SK-N-SH (cell line): ENCODE data around the gene KIFAP3. TPM values are rescaled to one million over a fixed set of nuclear protein-coding genes. Genes with fewer than 3 reads are reported as not detected.
A peak's percentile ranks its signal among the peaks of the same experiment; 100 is the strongest.

Experiments
- CTCF ChIA-PET: fragments of 300-600, 350-600 bp; formaldehyde crosslinking; extraction: SDS; loops from one replicate; lab custom pipeline; 2021; lab: Yijun Ruan, JAX
- POLR2A ChIA-PET: fragments of 350-600 bp; sonication (Branson Sonifier 250); formaldehyde crosslinking; extraction: SDS; loops from one replicate; lab custom pipeline; 2020; ENCODE audit warnings: antibody characterized with exemption, inconsistent platforms; lab: Yijun Ruan, JAX
- DNase-seq: peaks from one replicate; pipeline ENCODE4 v3.0.0; 2012
- H2AFZ ChIP-seq: fragments of 200-600 bp; sonication (generic); 2 replicates; pipeline ENCODE4 v1.8.1; 2016; ENCODE audit warnings: antibody characterized with exemption, mild to moderate bottlenecking, low read depth
- H3F3A ChIP-seq: fragments of 200-600 bp; sonication (generic); replicated peaks from 2 replicates; pipeline ENCODE3; 2016; ENCODE audit warnings: antibody characterized with exemption, mild to moderate bottlenecking; ENCODE audit not compliant: insufficient read depth
- H3K27ac ChIP-seq, 2 experiments: fragments of 200-500 bp in 1 of 2; fragments of 200-600 bp in 1 of 2; sonication (Bioruptor generic) in 1 of 2; sonication (generic), shearing (Covaris generic) in 1 of 2; 2 replicates each; pipeline versions ENCODE4 v1.5.1 to v1.6.1; 2014 to 2016; ENCODE audit warnings: low read depth in 2 of 2, inconsistent platforms in 1 of 2, low read length in 1 of 2, mild to moderate bottlenecking in 1 of 2, mixed read lengths in 1 of 2
- H3K27me3 ChIP-seq: fragments of 200-600 bp; sonication (generic), shearing (Covaris generic); 2 replicates; pipeline ENCODE4 v1.6.1; 2016; ENCODE audit warnings: mixed run types; ENCODE audit not compliant: insufficient read depth
- H3K36me3 ChIP-seq, 2 experiments: fragments of 200-500 bp in 1 of 2; fragments of 200-600 bp in 1 of 2; sonication (Bioruptor generic) in 1 of 2; sonication (generic) in 1 of 2; replicated peaks in 1 of 2; 2 replicates each; pipeline versions ENCODE3 to v1.5.1; 2014 to 2016; ENCODE audit warnings: low read length in 1 of 2, mild to moderate bottlenecking in 1 of 2; ENCODE audit not compliant: insufficient read depth in 2 of 2, control insufficient read depth in 1 of 2
- H3K4me1 ChIP-seq, 2 experiments: fragments of 200-500 bp in 1 of 2; fragments of 200-600 bp in 1 of 2; sonication (Bioruptor generic) in 1 of 2; sonication (generic), shearing (Covaris generic) in 1 of 2; 2 replicates each; pipeline versions ENCODE4 v1.5.1 to v1.6.1; 2014 to 2016; ENCODE audit warnings: low read depth in 1 of 2, low read length in 1 of 2, mixed run types in 1 of 2; ENCODE audit not compliant: insufficient read depth in 2 of 2, control insufficient read depth in 1 of 2
- H3K4me2 ChIP-seq: fragments of 200-600 bp; sonication (generic), shearing (Covaris generic); 2 replicates; pipeline ENCODE4 v1.6.1; 2017; ENCODE audit warnings: mixed run types
- H3K4me3 ChIP-seq, 2 experiments: fragments of 200-500 bp in 1 of 2; fragments of 200-600 bp in 1 of 2; sonication (Bioruptor generic) in 1 of 2; sonication (generic), shearing (Covaris generic) in 1 of 2; 2 replicates each; pipeline versions ENCODE4 v1.5.1 to v1.8.1; 2014 to 2016; ENCODE audit warnings: low read depth in 2 of 2, inconsistent platforms in 1 of 2, low read length in 1 of 2, mild to moderate bottlenecking in 1 of 2, mixed read lengths in 1 of 2, moderate library complexity in 1 of 2
- H3K79me2 ChIP-seq: fragments of 200-600 bp; sonication (generic); 2 replicates; pipeline ENCODE4 v1.8.1; 2017; ENCODE audit warnings: mild to moderate bottlenecking; ENCODE audit not compliant: insufficient read depth
- H3K9ac ChIP-seq: fragments of 200-600 bp; sonication (generic); 2 replicates; pipeline ENCODE4 v1.6.1; 2017; ENCODE audit warnings: mixed run types
- H3K9me2 ChIP-seq: fragments of 200-600 bp; sonication (generic); 2 replicates; pipeline ENCODE4 v1.6.1; 2017; ENCODE audit warnings: mixed run types
- H3K9me3 ChIP-seq: fragments of 200-600 bp; sonication (generic); 2 replicates; pipeline ENCODE4 v1.6.1; 2017; ENCODE audit warnings: mixed run types, mild to moderate bottlenecking, moderate library complexity
- H4K20me1 ChIP-seq: fragments of 200-600 bp; sonication (generic); 2 replicates; pipeline ENCODE4 v1.6.1; 2017; ENCODE audit warnings: mild to moderate bottlenecking, mixed run types; ENCODE audit not compliant: insufficient read depth
- ELF1 ChIP-seq: IDR thresholded peaks from 2 replicates; pipeline ENCODE4 v1.4.0; 2012
- EP300 ChIP-seq, 2 experiments: IDR thresholded peaks; 2 replicates each; pipeline versions ENCODE4 v1.4.0 to v1.6.1; 2012; ENCODE audit warnings: borderline replicate concordance in 1 of 2, low read depth in 1 of 2, low read length in 1 of 2
- FOXJ3 ChIP-seq: sonication (generic); formaldehyde crosslinking; IDR thresholded peaks from 2 replicates; pipeline ENCODE4 v1.5.1; 2020; ENCODE audit warnings: mild to moderate bottlenecking, missing genetic modification reagents
- JUND ChIP-seq: IDR thresholded peaks from 2 replicates; pipeline ENCODE4 v1.4.0; 2012
- MAX ChIP-seq: IDR thresholded peaks from 2 replicates; pipeline ENCODE4 v1.4.0; 2012; ENCODE audit warnings: low read depth
- NRF1 ChIP-seq: IDR thresholded peaks from 2 replicates; pipeline ENCODE4 v1.6.1; 2012; ENCODE audit warnings: low read depth, mild to moderate bottlenecking, low read length
- PBX3 ChIP-seq: IDR thresholded peaks from 2 replicates; pipeline ENCODE4; 2012
- RAD21 ChIP-seq: IDR thresholded peaks from 2 replicates; pipeline ENCODE4 v1.6.1; 2012; ENCODE audit warnings: mild to moderate bottlenecking, low read length
- REST ChIP-seq: IDR thresholded peaks from 2 replicates; pipeline ENCODE4 v1.6.1; 2012; ENCODE audit warnings: mild to moderate bottlenecking, low read depth, low read length, moderate library complexity
- SMC3 ChIP-seq: IDR thresholded peaks from 2 replicates; pipeline ENCODE4 v1.6.1; 2012; ENCODE audit warnings: low read depth, low read length, improper control_type of control experiment
- TCF12 ChIP-seq: IDR thresholded peaks from 2 replicates; pipeline ENCODE4 v1.4.0; 2012
- TEAD4 ChIP-seq: IDR thresholded peaks from 2 replicates; pipeline ENCODE4 v1.4.0; 2012; ENCODE audit warnings: mild to moderate bottlenecking, borderline replicate concordance; ENCODE audit not compliant: insufficient read depth
- WGBS: methylation state at CpG from one replicate; pipeline ENCODE4 v1.1.6; 2017; ENCODE audit warnings: low lambda C conversion rate; 5-methylcytosine and 5-hydroxymethylcytosine counted together
- polyA plus RNA-seq, 3 experiments: library from polyadenylated mRNA; depleted of rRNA; stranded (reverse); fragments of >200 nt; gene quantifications; 2 replicates each; pipeline ENCODE4 v1.2.3, GENCODE V29; 2012
- TF ChIP-seq, protein P1 (sequence below): IDR thresholded peaks from 2 replicates; pipeline ENCODE4 v1.4.0; 2012; ENCODE audit warnings: low read depth, borderline replicate concordance

Gene KIFAP3
- polyA plus RNA-seq, 1 of the 3 experiments (the other 2 are of a cell fraction), result 10.7 TPM

- POLR2A ChIA-PET, result no interaction called here
- H3K27me3 ChIP-seq, result no peaks in the 10 kb centered on the region
- peaks cover 6% of the 10 kb centered on the region for H3F3A ChIP-seq
- no peak overlapping the region for H2AFZ ChIP-seq
- H3K79me2 ChIP-seq, result peaks cover 73% of the 10 kb centered on the region
- DNase-seq, result no peak
- H3K4me2 ChIP-seq, result no peak overlapping the region
- H4K20me1 ChIP-seq, result peaks cover 4% of the 10 kb centered on the region; the same call in 1 of the 2 replicates
- peaks cover 43 to 46% of the 10 kb centered on the region in 2 experiments for H3K36me3 ChIP-seq
- no peaks in the 10 kb centered on the region for H3K9me2 ChIP-seq
- H3K27ac ChIP-seq, result no peak overlapping the region
- WGBS, result 96% methylated on average over 1 of the region's 1 CpG
- H3K4me1 ChIP-seq, result peaks cover 4 to 23% of the 10 kb centered on the region in 2 experiments; a peak in 3 of 4 replicates
- CTCF ChIA-PET, result interaction anchor here (0.9 kb wide), 1 partner anchor 1043 kb away, joined by 3 read pairs; no protein-coding TSS in a partner anchor
- no peak overlapping the region for H3K9ac ChIP-seq
- H3K4me3 ChIP-seq, result no peak overlapping the region
- TF ChIP-seq FOXJ3 (CRISPR knock-in tag) (no peak), PBX3 (no peak), EP300 (IDR thresholded peaks at IDR 0.05; ENCODE audit: borderline replicate concordance in 1 of 2, low read depth in 1 of 2, low read length in 1 of 2) (no peak), TCF12 (no peak), ELF1 (no peak), JUND (no peak), NRF1 (no peak)
- TF ChIP-seq, protein P1, sequence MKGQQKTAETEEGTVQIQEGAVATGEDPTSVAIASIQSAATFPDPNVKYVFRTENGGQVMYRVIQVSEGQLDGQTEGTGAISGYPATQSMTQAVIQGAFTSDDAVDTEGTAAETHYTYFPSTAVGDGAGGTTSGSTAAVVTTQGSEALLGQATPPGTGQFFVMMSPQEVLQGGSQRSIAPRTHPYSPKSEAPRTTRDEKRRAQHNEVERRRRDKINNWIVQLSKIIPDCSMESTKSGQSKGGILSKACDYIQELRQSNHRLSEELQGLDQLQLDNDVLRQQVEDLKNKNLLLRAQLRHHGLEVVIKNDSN, result no peak
- no peaks in the 10 kb centered on the region for H3K9me3 ChIP-seq
These were observed 188.1 kb downstream of the KIFAP3 start for GRCh38 chr1:169886422-169886821.

GRCh38 chr1:169885207-169885606 lies 189.3 kb downstream of the KIFAP3 start:
- Histone ChIP-seq H2AFZ (no peak overlapping the region), H3K27ac (peak overlapping the region in 1 of 2 experiments; percentile 34; a peak in 1 of 4 replicates), H3K9ac (no peak overlapping the region), H4K20me1 (peaks cover 4% of the 10 kb centered on the region; the same call in 1 of the 2 replicates), H3F3A (peaks cover 7% of the 10 kb centered on the region), H3K36me3 (peaks cover 43 to 50% of the 10 kb centered on the region in 2 experiments), H3K27me3 (no peaks in the 10 kb centered on the region), H3K79me2 (peaks cover 72% of the 10 kb centered on the region), H3K4me2 (no peak overlapping the region), H3K4me3 (no peak overlapping the region), H3K4me1 (peaks cover 4 to 14% of the 10 kb centered on the region in 2 experiments; a peak in 3 of 4 replicates), H3K9me2 (no peaks in the 10 kb centered on the region), H3K9me3 (no peaks in the 10 kb centered on the region)
- ChIA-PET CTCF (no interaction called here), POLR2A (interaction anchor here (0.7 kb wide), 1 partner anchor 9 kb away, joined by 3 read pairs; no protein-coding TSS in a partner anchor)
- no peak for DNase-seq
- 90% methylated on average over 2 of the region's 2 CpGs for WGBS
- no peak; the same call in 1 of the 2 replicates for TF ChIP-seq TCF12
- no peak for TF ChIP-seq REST
- no peak for TF ChIP-seq TEAD4
- TF ChIP-seq RAD21, result no peak
- TF ChIP-seq PBX3, result no peak
- no peak for TF ChIP-seq EP300 (IDR thresholded peaks at IDR 0.05; ENCODE audit: borderline replicate concordance in 1 of 2, low read depth in 1 of 2, low read length in 1 of 2)
- TF ChIP-seq SMC3, result no peak
- TF ChIP-seq MAX, result no peak
